BJ (cell line): ENCODE measurements around the gene POR. TPM values are rescaled to one million over a fixed set of nuclear protein-coding genes. Genes with fewer than 3 reads are reported as not detected.
"Not testable (repeated sequence)": the region's sequence is repeated elsewhere in the genome, so short reads cannot be mapped to it uniquely, and the experiment has no call there.

ENCODE experiments used
- CTCF ChIA-PET: fragments of 350-600 bp; formaldehyde crosslinking; extraction: SDS; loops from one replicate; lab custom pipeline; 2021; ENCODE audit warnings: antibody characterized with exemption, inconsistent platforms; lab: Yijun Ruan, JAX
- POLR2A ChIA-PET: fragments of 300-600 bp; sonication (Branson Sonifier 250); formaldehyde crosslinking; extraction: SDS; loops from one replicate; lab custom pipeline; 2021; ENCODE audit warnings: antibody characterized with exemption; lab: Charles Lee
- DNase-seq: peaks from one replicate; pipeline ENCODE4 v3.0.0-alpha.2; 2011; ENCODE audit warnings: low read depth
- H3K27me3 ChIP-seq: 2 replicates; pipeline ENCODE4 v1.6.0; 2011; ENCODE audit warnings: low read length; ENCODE audit not compliant: control insufficient read depth, insufficient read depth
- H3K36me3 ChIP-seq: 2 replicates; pipeline ENCODE4 v1.5.1; 2011; ENCODE audit warnings: low read length; ENCODE audit not compliant: control insufficient read depth, insufficient read depth
- H3K4me3 ChIP-seq: 2 replicates; pipeline ENCODE4 v1.5.1; 2011; ENCODE audit warnings: low read depth, mild to moderate bottlenecking, control low read depth, low read length
- CTCF ChIP-seq: IDR thresholded peaks from 2 replicates; pipeline ENCODE4 v1.5.1; 2011; ENCODE audit warnings: low read depth, mild to moderate bottlenecking, control low read depth, inconsistent platforms, low read length, moderate library complexity; ENCODE audit not compliant: insufficient read depth
- polyA plus RNA-seq: library from polyadenylated mRNA; depleted of rRNA; stranded (reverse); fragments of >200 nt; gene quantifications from 2 replicates; pipeline ENCODE4 v1.2.3, GENCODE V29; 2011

Gene POR
- polyA plus RNA-seq, 1 experiment, result 63.4 TPM

GRCh38 chr7:75905785-75906604, 9.0 kb upstream of the POR start:
- no peak for DNase-seq
- no peak for TF ChIP-seq CTCF
- Histone ChIP-seq H3K36me3 (no peaks in the 10 kb centered on the region), H3K27me3 (no peaks in the 10 kb centered on the region), H3K4me3 (no peak overlapping the region)
- ChIA-PET CTCF (interaction anchor here (1.0 kb wide), 1 partner anchor 341 kb away, joined by 3 read pairs; no protein-coding TSS in a partner anchor), POLR2A (no interaction called here)

- no peak for DNase-seq
- H3K36me3 ChIP-seq, result no peaks in the 10 kb centered on the region
- H3K4me3 ChIP-seq, result no peak overlapping the region
- ChIA-PET CTCF (no interaction called here), POLR2A (no interaction called here)
- no peaks in the 10 kb centered on the region for H3K27me3 ChIP-seq
- no peak for TF ChIP-seq CTCF
Measured at GRCh38 chr7:75906991-75907667, 7.8 kb upstream of the POR start.

- CTCF ChIA-PET, result interaction anchor here (0.8 to 1.0 kb wide), 2 partner anchors 8 to 113 kb away, joined by 3 read pairs; no protein-coding TSS in a partner anchor
- DNase-seq, POLR2A ChIA-PET, H3K27me3 ChIP-seq, H3K36me3 ChIP-seq, H3K4me3 ChIP-seq: not testable (repeated sequence)
Measured at GRCh38 chr7:75907668-75908039, 7.3 kb upstream of the POR start.

- no peak for DNase-seq
- ChIA-PET POLR2A (no interaction called here), CTCF (no interaction called here)
- no peaks in the 10 kb centered on the region for H3K27me3 ChIP-seq
- H3K4me3 ChIP-seq, result no peak overlapping the region
- no peaks in the 10 kb centered on the region for H3K36me3 ChIP-seq
- no peak for TF ChIP-seq CTCF
Measured at GRCh38 chr7:75909521-75910132, 5.3 kb upstream of the POR start.

- H3K27me3 ChIP-seq, H3K4me3 ChIP-seq, CTCF ChIA-PET, POLR2A ChIA-PET, H3K36me3 ChIP-seq, DNase-seq: not testable (repeated sequence)
Measured at GRCh38 chr7:75911186-75911585, 3.8 kb upstream of the POR start.

- H3K4me3 ChIP-seq, result no peak overlapping the region
- H3K36me3 ChIP-seq, result no peaks in the 10 kb centered on the region
- H3K27me3 ChIP-seq, result no peaks in the 10 kb centered on the region
- TF ChIP-seq CTCF, result no peak
- ChIA-PET POLR2A (no interaction called here), CTCF (no interaction called here)
- DNase-seq, result no peak
Measured at GRCh38 chr7:75913437-75913836, 1.5 kb upstream of the POR start.
